GM12878 (cell line): ENCODE results near the gene ANTXR1. TPM values are rescaled to one million over a fixed set of nuclear protein-coding genes. Genes with fewer than 3 reads are reported as not detected.

Source experiments
- ATAC-seq: fragments of 200-7000 bp; cut with Tn5 transposase; 3 replicates; pipeline ENCODE4 v1.9.1; 2020; ENCODE audit warnings: mild to moderate bottlenecking, moderate library complexity
- BruUV-seq: library from RNA; stranded (reverse); fragments of 400-500 nt; replicated peaks from 2 replicates; lab custom pipeline; 2021; lab: Mats Ljungman, UMichigan
- CTCF ChIA-PET: fragments of 300-600 bp; sonication (Branson Sonifier 250); formaldehyde crosslinking; extraction: SDS; loops from one replicate; lab custom pipeline; 2021; ENCODE audit warnings: inconsistent platforms; lab: Yijun Ruan, JAX
- POLR2A ChIA-PET: fragments of 350-600 bp; formaldehyde crosslinking; extraction: SDS; loops from one replicate; lab custom pipeline; 2021; ENCODE audit warnings: inconsistent platforms; lab: Charles Lee
- RAD21 ChIA-PET: fragments of 300-600 bp; sonication (Branson Sonifier 250); formaldehyde crosslinking; loops from one replicate; lab custom pipeline; 2023; ENCODE audit warnings: antibody characterized with exemption; ENCODE audit not compliant: unreplicated experiment; lab: Charles Lee
- SMC1A ChIA-PET: fragments of 300-600 bp; sonication (Branson Sonifier 250); formaldehyde crosslinking; loops from one replicate; lab custom pipeline; 2023; ENCODE audit not compliant: unreplicated experiment, uncharacterized antibody; lab: Charles Lee
- DNase-seq: peaks from one replicate; pipeline ENCODE4 v3.0.0-alpha.2; 2011; ENCODE audit warnings: low read depth, low spot score
- FAIRE-seq: peaks from 3 replicates; lab custom pipeline; 2011; peaks lifted over from hg19 to GRCh38; lab: Jason Lieb, UNC
- H2AFZ ChIP-seq: 2 replicates; pipeline ENCODE4 v1.6.0; 2011; ENCODE audit warnings: low read depth, low read length, control low read depth; ENCODE audit not compliant: control insufficient read depth
- H3K27ac ChIP-seq: 2 replicates; pipeline ENCODE4 v1.5.1; 2011; ENCODE audit warnings: control low read depth; ENCODE audit not compliant: control insufficient read depth, insufficient read depth
- H3K27me3 ChIP-seq, 2 experiments: replicated peaks in 1 of 2; 2 replicates each; pipeline versions ENCODE4 v1.6.0 to v1.6.1; 2011; ENCODE audit warnings: low read length in 1 of 2; ENCODE audit not compliant: control insufficient read depth in 2 of 2, insufficient read depth in 2 of 2
- H3K36me3 ChIP-seq, 2 experiments: 2 replicates each; pipeline ENCODE4 v1.5.1; 2011; ENCODE audit warnings: low read length in 1 of 2; ENCODE audit not compliant: control insufficient read depth in 2 of 2, insufficient read depth in 2 of 2
- H3K4me1 ChIP-seq: 2 replicates; pipeline ENCODE4 v1.6.1; 2011; ENCODE audit warnings: mild to moderate bottlenecking, low read length, moderate library complexity, mixed read lengths; ENCODE audit not compliant: control insufficient read depth, insufficient read depth
- H3K4me2 ChIP-seq: 2 replicates; pipeline ENCODE4 v1.6.0; 2011; ENCODE audit warnings: control low read depth; ENCODE audit not compliant: control insufficient read depth, insufficient read depth
- H3K4me3 ChIP-seq: fragments of 200-600 bp; sonication (generic); 2 replicates; pipeline ENCODE4 v1.5.1; 2016
- H3K79me2 ChIP-seq: 2 replicates; pipeline ENCODE4 v1.6.0; 2011; ENCODE audit warnings: low read length; ENCODE audit not compliant: control insufficient read depth, insufficient read depth
- H3K9ac ChIP-seq: 2 replicates; pipeline ENCODE4 v1.8.0; 2011; ENCODE audit warnings: low read length, control low read depth, mixed read lengths; ENCODE audit not compliant: control insufficient read depth, insufficient read depth
- H3K9me3 ChIP-seq: replicated peaks from 3 replicates; pipeline ENCODE4 v1.5.1; 2011; ENCODE audit warnings: mild to moderate bottlenecking, low read length; ENCODE audit not compliant: control insufficient read depth, insufficient read depth
- H4K20me1 ChIP-seq: 2 replicates; pipeline ENCODE4 v1.6.0; 2011; ENCODE audit not compliant: control insufficient read depth, insufficient read depth
- CBX5 ChIP-seq: sonication (generic); IDR thresholded peaks from 2 replicates; pipeline ENCODE4 v1.6.1; 2016; ENCODE audit warnings: low read depth, moderate library complexity, mild to moderate bottlenecking, inconsistent platforms
- CEBPB ChIP-seq, 2 experiments: fragments of 150-350 bp in 1 of 2; IDR thresholded peaks; 2 replicates each; pipeline ENCODE4 v1.6.1; 2012 to 2014; ENCODE audit warnings: low read depth in 2 of 2, low read length in 2 of 2, borderline replicate concordance in 1 of 2, inconsistent platforms in 1 of 2
- CREB1 ChIP-seq: IDR thresholded peaks from 2 replicates; pipeline ENCODE4 v1.6.1; 2012; ENCODE audit warnings: low read depth, mild to moderate bottlenecking, inconsistent platforms
- EED ChIP-seq: sonication (generic); IDR thresholded peaks from 2 replicates; pipeline ENCODE4 v1.6.1; 2016; ENCODE audit warnings: antibody characterized with exemption, low read depth
- EP300 ChIP-seq, 2 experiments: fragments of 150-350 bp in 1 of 2; IDR thresholded peaks; 2 replicates each; pipeline ENCODE4 v1.6.1; 2011 to 2012; ENCODE audit warnings: low read depth in 2 of 2, low read length in 2 of 2, borderline replicate concordance in 1 of 2, improper control_type of control experiment in 1 of 2, inconsistent platforms in 1 of 2; ENCODE audit not compliant: control insufficient read depth in 1 of 2
- ESRRA ChIP-seq: IDR thresholded peaks from 2 replicates; pipeline ENCODE4 v1.6.1; 2012; ENCODE audit warnings: mild to moderate bottlenecking, low read length, improper control_type of control experiment
- NR2C1 ChIP-seq: fragments of 450-650 bp; IDR thresholded peaks from 2 replicates; pipeline ENCODE4 v1.6.1; 2017; ENCODE audit warnings: antibody characterized with exemption, mild to moderate bottlenecking, moderate library complexity
- POLR2AphosphoS2 ChIP-seq: IDR thresholded peaks from 2 replicates; pipeline ENCODE4 v1.6.1; 2011; ENCODE audit warnings: low read depth, mild to moderate bottlenecking, low read length, improper control_type of control experiment, moderate library complexity
- SP1 ChIP-seq: IDR thresholded peaks from one replicate; pipeline ENCODE4 v1.6.1; 2011; ENCODE audit warnings: low read depth, low read length
- STAT1 ChIP-seq: fragments of 450-650 bp; conservative IDR thresholded peaks from 2 replicates; pipeline ENCODE4 v1.6.1; 2014; ENCODE audit warnings: antibody characterized with exemption, mild to moderate bottlenecking
- SUPT20H ChIP-seq: IDR thresholded peaks from 2 replicates; pipeline ENCODE4 v1.6.1; 2011; ENCODE audit warnings: low read depth, mild to moderate bottlenecking, low read length, moderate library complexity, borderline replicate concordance; ENCODE audit not compliant: control insufficient read depth
- ZNF24 ChIP-seq: fragments of 450-650 bp; IDR thresholded peaks from 2 replicates; pipeline ENCODE4 v1.6.1; 2017; ENCODE audit warnings: antibody characterized with exemption, mild to moderate bottlenecking
- in situ Hi-C: fragments of 300-500 bp; cut with MboI; formaldehyde crosslinking; loops from 9 replicates; pipeline ENCODE4 v1.14.3; 2018; ENCODE audit warnings: mixed read lengths
- intact Hi-C: fragments of 100-400 bp; cut with micrococcal nuclease; formaldehyde crosslinking; loops from one replicate; pipeline ENCODE4 v1.14.2; 2022; ENCODE audit not compliant: unreplicated experiment
- polyA plus RNA-seq, 11 experiments: library from polyadenylated mRNA; depleted of rRNA in 4 of 11; unstranded in 6 of 11; stranded (reverse) in 5 of 11; fragments of >200 nt; fragmentation: Nextera tagmentation in 4 of 11; fragmentation: Illumina TruSeq in 1 of 11; extraction: Ambion mirVana in 4 of 11; extraction: Trizol in 1 of 11; gene quantifications; 1 replicate in 1 of 11; 2 replicates in 10 of 11; pipeline versions ENCODE4 v1.2.1 to v1.2.3, GENCODE V29; 2011 to 2016; ENCODE audit warnings: inconsistent platforms in 2 of 11, missing spikeins in 2 of 11, low read depth in 1 of 11
- total RNA-seq, 4 experiments: library from RNA; depleted of rRNA in 3 of 4; stranded (reverse); fragments of >200 nt in 3 of 4; fragmentation: Illumina TruSeq in 1 of 4; extraction: Trizol in 1 of 4; gene quantifications; 2 replicates each; pipeline versions ENCODE4 v1.2.1 to v1.2.3, GENCODE V29; 2013 to 2021
- TF ChIP-seq, protein P1 (sequence below): IDR thresholded peaks from 2 replicates; pipeline ENCODE4 v1.6.1; 2011; ENCODE audit warnings: low read depth, low read length, improper control_type of control experiment, borderline replicate concordance
- TF ChIP-seq, protein P2 (sequence below): IDR thresholded peaks from 2 replicates; pipeline ENCODE4 v1.6.1; 2012; ENCODE audit warnings: low read depth, low read length, improper control_type of control experiment
- TF ChIP-seq, protein P3 (sequence below): fragments of 450-650 bp; formaldehyde crosslinking; IDR thresholded peaks from 2 replicates; pipeline ENCODE4 v1.4.0; 2022; ENCODE audit warnings: mild to moderate bottlenecking, moderate library complexity
- TF ChIP-seq, protein P4 (sequence below): IDR thresholded peaks from 2 replicates; pipeline ENCODE4 v1.6.1; 2011; ENCODE audit warnings: borderline replicate concordance, low read depth, mild to moderate bottlenecking, moderate library complexity, low read length; ENCODE audit not compliant: insufficient read depth, poor library complexity, severe bottlenecking

Gene ANTXR1
- total and polyA plus RNA-seq, 10 of the 15 experiments (the other 5 are each of a cell fraction or from before 2014, with no cell fraction given): 0.09 to 0.26 TPM; not detected in 8

DNA sequence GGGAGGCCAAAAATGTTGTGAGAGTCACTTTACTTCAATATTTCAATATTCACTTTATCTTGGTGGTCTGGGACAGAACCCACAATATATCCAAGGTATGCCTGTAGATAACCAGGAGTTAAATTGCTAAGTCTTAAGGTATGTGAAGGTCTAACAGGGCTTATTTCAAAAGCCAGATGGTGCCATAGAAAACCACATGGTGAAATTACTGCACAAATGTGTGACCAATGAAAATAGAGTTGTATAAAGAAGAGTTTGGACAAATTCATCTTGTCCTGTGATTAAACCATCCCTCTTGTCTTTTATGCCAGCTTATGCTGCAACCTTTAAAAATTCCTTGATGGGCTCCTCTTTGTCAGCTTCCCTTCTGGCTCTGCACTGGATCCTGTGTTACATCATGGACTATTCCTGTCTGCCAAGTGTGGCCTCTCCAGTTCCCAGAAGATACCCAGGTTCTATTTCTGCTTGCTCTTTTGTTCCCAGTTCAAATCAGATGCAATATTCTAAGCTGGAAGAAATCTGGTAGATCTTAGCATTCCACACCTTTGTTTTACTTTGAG lies 46.8 kb downstream of the ANTXR1 start (continued):
- no peak for TF ChIP-seq ESRRA
- no peak for TF ChIP-seq NR2C1
- TF ChIP-seq, protein P1, sequence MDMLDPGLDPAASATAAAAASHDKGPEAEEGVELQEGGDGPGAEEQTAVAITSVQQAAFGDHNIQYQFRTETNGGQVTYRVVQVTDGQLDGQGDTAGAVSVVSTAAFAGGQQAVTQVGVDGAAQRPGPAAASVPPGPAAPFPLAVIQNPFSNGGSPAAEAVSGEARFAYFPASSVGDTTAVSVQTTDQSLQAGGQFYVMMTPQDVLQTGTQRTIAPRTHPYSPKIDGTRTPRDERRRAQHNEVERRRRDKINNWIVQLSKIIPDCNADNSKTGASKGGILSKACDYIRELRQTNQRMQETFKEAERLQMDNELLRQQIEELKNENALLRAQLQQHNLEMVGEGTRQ: no peak
- TF ChIP-seq SP1: no peak
- no peak for TF ChIP-seq CREB1

DNA sequence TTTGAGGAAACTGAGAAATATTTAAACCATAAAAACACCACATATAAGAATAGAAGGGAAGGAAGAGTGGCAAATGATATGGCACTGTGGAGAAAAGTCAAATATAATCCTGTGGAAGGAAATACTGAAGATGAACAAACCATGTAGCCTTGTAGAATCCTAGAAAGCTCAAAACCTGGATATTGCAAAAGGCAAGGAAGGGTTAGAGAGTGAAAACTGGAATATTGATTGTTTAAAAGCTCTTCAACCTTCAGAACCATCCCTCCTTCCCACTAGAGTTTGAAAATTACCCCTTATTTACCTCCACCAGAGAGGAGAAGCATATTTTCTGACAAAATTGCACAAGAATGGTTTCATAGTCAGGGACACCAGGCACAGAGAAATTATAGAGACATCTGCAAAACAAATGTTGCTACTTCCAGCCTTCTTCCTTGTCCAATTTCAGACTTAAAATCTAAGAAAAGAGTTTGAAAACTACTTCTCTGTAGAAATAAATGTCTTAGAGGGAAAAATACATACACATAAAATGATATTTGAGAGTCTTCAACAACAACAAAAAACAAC lies 48.0 kb downstream of the ANTXR1 start:
- POLR2A ChIA-PET: interaction anchor here (0.6 kb wide), 1 partner anchor 24 kb away, joined by 5 read pairs; no protein-coding TSS in a partner anchor

More for the DNA sequence above, 48.0 kb downstream of the ANTXR1 start:
- ChIA-PET SMC1A (no interaction called here), RAD21 (no interaction called here), CTCF (no interaction called here)
- Histone ChIP-seq H3K4me2 (no peak overlapping the region), H3K36me3 (no peaks in the 10 kb centered on the region), H3K4me1 (no peaks in the 10 kb centered on the region), H3K79me2 (no peaks in the 10 kb centered on the region), H3K9me3 (no peaks in the 10 kb centered on the region), H3K27ac (no peak overlapping the region), H3K4me3 (no peak overlapping the region), H3K27me3 (peaks cover 0 to 5% of the 10 kb centered on the region in 2 experiments; a peak in 2 of 4 replicates), H3K9ac (no peak overlapping the region), H2AFZ (no peak overlapping the region), H4K20me1 (no peaks in the 10 kb centered on the region)
- DNase-seq (no peak), FAIRE-seq (no peak), ATAC-seq (no peak)
- intact Hi-C loops (no loop called here), in situ Hi-C loops (no loop called here)
- BruUV-seq: no TSS peak
- TF ChIP-seq ZNF24 (no peak), CBX5 (no peak), SUPT20H (no peak), STAT1 (no peak), EED (no peak), POLR2AphosphoS2 (no peak), CEBPB (IDR thresholded peaks at IDR 0.05; ENCODE audit: borderline replicate concordance in 1 of 2, low read depth in 2 of 2, low read length in 2 of 2) (no peak), EP300 (IDR thresholded peaks at IDR 0.05; ENCODE audit: borderline replicate concordance in 1 of 2, control insufficient read depth in 1 of 2, low read depth in 2 of 2, low read length in 2 of 2) (no peak)
- TF ChIP-seq, protein P2, sequence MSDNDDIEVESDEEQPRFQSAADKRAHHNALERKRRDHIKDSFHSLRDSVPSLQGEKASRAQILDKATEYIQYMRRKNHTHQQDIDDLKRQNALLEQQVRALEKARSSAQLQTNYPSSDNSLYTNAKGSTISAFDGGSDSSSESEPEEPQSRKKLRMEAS: no peak
- TF ChIP-seq, protein P3, sequence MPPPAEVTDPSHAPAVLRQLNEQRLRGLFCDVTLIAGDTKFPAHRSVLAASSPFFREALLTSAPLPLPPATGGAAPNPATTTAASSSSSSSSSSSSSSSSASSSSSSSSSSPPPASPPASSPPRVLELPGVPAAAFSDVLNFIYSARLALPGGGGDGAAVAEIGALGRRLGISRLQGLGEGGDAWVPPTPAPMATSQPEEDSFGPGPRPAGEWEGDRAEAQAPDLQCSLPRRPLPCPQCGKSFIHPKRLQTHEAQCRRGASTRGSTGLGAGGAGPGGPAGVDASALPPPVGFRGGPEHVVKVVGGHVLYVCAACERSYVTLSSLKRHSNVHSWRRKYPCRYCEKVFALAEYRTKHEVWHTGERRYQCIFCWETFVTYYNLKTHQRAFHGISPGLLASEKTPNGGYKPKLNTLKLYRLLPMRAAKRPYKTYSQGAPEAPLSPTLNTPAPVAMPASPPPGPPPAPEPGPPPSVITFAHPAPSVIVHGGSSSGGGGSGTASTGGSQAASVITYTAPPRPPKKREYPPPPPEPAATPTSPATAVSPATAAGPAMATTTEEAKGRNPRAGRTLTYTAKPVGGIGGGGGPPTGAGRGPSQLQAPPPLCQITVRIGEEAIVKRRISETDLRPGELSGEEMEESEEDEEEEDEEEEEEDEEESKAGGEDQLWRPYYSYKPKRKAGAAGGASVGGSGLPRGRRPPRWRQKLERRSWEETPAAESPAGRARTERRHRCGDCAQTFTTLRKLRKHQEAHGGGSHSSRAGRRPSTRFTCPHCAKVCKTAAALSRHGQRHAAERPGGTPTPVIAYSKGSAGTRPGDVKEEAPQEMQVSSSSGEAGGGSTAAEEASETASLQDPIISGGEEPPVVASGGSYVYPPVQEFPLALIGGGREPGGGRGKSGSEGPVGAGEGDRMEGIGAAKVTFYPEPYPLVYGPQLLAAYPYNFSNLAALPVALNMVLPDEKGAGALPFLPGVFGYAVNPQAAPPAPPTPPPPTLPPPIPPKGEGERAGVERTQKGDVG (CRISPR knock-in tag): no peak
- TF ChIP-seq, protein P4, sequence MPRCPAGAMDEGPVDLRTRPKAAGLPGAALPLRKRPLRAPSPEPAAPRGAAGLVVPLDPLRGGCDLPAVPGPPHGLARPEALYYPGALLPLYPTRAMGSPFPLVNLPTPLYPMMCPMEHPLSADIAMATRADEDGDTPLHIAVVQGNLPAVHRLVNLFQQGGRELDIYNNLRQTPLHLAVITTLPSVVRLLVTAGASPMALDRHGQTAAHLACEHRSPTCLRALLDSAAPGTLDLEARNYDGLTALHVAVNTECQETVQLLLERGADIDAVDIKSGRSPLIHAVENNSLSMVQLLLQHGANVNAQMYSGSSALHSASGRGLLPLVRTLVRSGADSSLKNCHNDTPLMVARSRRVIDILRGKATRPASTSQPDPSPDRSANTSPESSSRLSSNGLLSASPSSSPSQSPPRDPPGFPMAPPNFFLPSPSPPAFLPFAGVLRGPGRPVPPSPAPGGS: no peak
